Measurements from ENCODE around the gene GUK1. TPM values are rescaled to one million over a fixed set of nuclear protein-coding genes. Genes with fewer than 3 reads are reported as not detected.

The GUK1 gene
- total RNA-seq, 2 donors from 2014 or later: 178 to 221 TPM

- Histone ChIP-seq H3K27ac (no peak overlapping the region), H3K9ac (ENCODE audit: low read depth in 2 of 2, low read length in 2 of 2) (no peak overlapping the region), H3K4me3 (no peak overlapping the region), H3K27me3 (no peaks in the 10 kb centered on the region), H3K4me1 (peaks cover 9% of the 10 kb centered on the region), H3K9me3 (no peaks in the 10 kb centered on the region), H3K36me3 (no peaks in the 10 kb centered on the region)
- TF ChIP-seq CTCF (IDR thresholded peaks at IDR 0.05): no peak
- DNase-seq: no peak
- intact Hi-C loops (cut with DNase I): no loop called here
Measured at GRCh38 chr1:228107636-228108035, 32.4 kb upstream of the GUK1 start.

- no peak overlapping the region for H3K27ac ChIP-seq
- no peak for DNase-seq
- no peaks in the 10 kb centered on the region for H3K27me3 ChIP-seq
- H3K4me1 ChIP-seq: peaks cover 9% of the 10 kb centered on the region
- intact Hi-C loops (cut with DNase I): no loop called here
- no peak for TF ChIP-seq CTCF (IDR thresholded peaks at IDR 0.05)
- H3K9me3 ChIP-seq: no peaks in the 10 kb centered on the region
- H3K9ac ChIP-seq (ENCODE audit: low read depth in 2 of 2, low read length in 2 of 2): peak overlapping the region in 1 of 2 donors; percentile 95
- no peaks in the 10 kb centered on the region for H3K36me3 ChIP-seq
- peak overlapping the region; percentile 99 for H3K4me3 ChIP-seq
Measured at GRCh38 chr1:228108055-228108690, 31.9 kb upstream of the GUK1 start.

- H3K27me3 ChIP-seq: no peaks in the 10 kb centered on the region
- no peak for DNase-seq
- TF ChIP-seq CTCF (IDR thresholded peaks at IDR 0.05): no peak
- H3K9ac ChIP-seq (ENCODE audit: low read depth in 2 of 2, low read length in 2 of 2): peak overlapping the region; percentile 95 to 100
- intact Hi-C loops (cut with DNase I): no loop called here
- H3K4me3 ChIP-seq: peak overlapping the region; percentile 99
- no peaks in the 10 kb centered on the region for H3K36me3 ChIP-seq
- peaks cover 9% of the 10 kb centered on the region for H3K4me1 ChIP-seq
- peak overlapping the region; percentile 86 for H3K27ac ChIP-seq
- H3K9me3 ChIP-seq: no peaks in the 10 kb centered on the region
Measured at GRCh38 chr1:228108742-228109072, 31.4 kb upstream of the GUK1 start.

- Histone ChIP-seq H3K4me3 (peak within 1 kb of the TSS; percentile 99), H3K9ac (ENCODE audit: low read depth in 2 of 2, low read length in 2 of 2) (peak within 1 kb of the TSS; percentile 98 to 100), H3K27ac (peak within 1 kb of the TSS; percentile 86), H3K27me3 (no peaks in the 10 kb centered on the region), H3K36me3 (no peaks in the 10 kb centered on the region), H3K4me1 (peaks cover 9% of the 10 kb centered on the region), H3K9me3 (no peaks in the 10 kb centered on the region)
- DNase-seq: peak; percentile 100
- intact Hi-C loops (cut with DNase I): no loop called here
- no peak for TF ChIP-seq CTCF (IDR thresholded peaks at IDR 0.05)
Measured at GRCh38 chr1:228109073-228109961, 30.8 kb upstream of the GUK1 start, which contains the start of gene MRPL55. Gene MRPL55 (minus strand): TSS chr1:228109299. CDS start chr1:228108260, 1,039 bp downstream.

GRCh38 chr1:228109962-228110488 is 30.1 kb upstream of the GUK1 start:
- Histone ChIP-seq H3K9ac (ENCODE audit: low read depth in 2 of 2, low read length in 2 of 2) (peak overlapping the region; percentile 97 to 98), H3K36me3 (no peaks in the 10 kb centered on the region), H3K9me3 (no peaks in the 10 kb centered on the region), H3K4me1 (peaks cover 9% of the 10 kb centered on the region), H3K4me3 (peak overlapping the region; percentile 99), H3K27me3 (no peaks in the 10 kb centered on the region), H3K27ac (peak overlapping the region; percentile 86)
- no peak for DNase-seq
- intact Hi-C loops (cut with DNase I): no loop called here
- no peak for TF ChIP-seq CTCF (IDR thresholded peaks at IDR 0.05)

Measured in colonic mucosa (tissue), 4 donors.